CD4-positive, alpha-beta T cell treated with Interleukin-10 for 1 hour (primary cell): ENCODE data around the gene TCEAL4.
"Not testable (repeated sequence)": the region's sequence is repeated elsewhere in the genome, so short reads cannot be mapped to it uniquely, and the experiment has no call there.

ENCODE experiments used
- DNase-seq: peaks from one replicate; pipeline ENCODE4 v3.0.0-alpha.2; 2020

TCEAL4 gene

DNA sequence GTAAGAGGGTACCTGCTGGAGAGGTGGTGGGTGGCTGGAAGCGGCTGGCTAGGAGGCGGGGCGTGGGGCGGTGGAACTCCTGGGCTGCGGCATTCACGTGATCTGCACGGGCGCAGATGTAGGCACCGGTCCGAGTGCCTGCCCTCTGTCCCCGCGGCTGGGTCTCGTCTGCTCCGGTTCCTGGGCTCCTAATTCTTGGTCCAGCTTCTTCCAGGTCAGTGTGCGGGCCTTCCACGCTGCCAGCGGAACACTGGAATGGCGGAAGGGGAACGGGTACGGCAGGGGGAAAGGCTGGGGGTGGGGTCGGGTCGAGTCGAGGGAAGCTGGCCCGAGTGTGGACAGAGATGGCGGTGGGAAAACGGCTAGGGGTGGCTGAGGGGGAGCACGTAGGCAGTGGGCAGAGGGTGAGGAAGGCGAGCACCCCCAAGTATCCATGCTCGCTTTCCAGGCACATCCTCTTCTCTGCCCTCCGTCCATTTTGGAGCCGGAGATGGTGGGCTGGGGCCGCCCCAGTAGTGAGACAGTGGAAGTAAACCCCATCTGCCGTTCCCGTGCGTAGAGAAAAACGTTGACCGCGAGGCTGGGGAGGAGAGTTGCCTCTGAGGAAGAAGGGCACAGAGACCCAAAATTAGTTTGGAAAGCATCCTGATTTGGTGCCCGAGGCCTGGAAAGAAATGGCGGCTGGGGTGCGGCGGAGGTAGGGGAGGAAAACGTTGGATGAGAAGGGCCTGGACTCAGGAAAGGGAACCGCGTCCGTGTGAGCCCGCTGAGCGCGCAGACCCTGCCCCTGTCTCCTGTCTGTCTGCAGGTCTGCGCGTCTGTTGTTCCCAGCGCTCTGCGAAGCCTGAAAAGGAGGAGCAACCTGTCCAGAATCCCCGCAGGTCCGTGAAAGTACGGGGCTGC lies at the start of gene TCEAL4:
TCEAL4 (plus strand) TSS at position 105 of the 903 bp plus-strand sequence. CDS start 1,161 bp downstream, outside the sequence.
- DNase-seq: peak; percentile 30

DNA sequence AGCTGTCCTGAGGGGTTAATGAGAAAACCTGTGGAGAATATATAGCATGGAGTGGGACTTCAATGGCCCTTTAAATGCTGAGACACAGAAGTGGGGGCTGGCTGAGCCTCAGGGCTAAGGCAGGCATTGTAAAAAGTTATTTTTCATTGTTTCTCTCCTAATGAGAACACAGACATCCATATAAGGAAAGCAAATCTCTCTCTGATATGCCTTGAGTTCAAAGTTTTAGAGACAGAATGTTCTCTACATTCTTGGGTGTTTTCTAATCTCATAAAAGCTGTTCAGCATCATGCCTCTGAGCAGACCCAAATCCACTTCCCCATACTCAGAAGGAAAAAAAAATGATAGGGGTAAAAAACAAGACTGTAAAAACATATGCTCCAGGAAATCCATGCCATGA lies 49.2 kb upstream of the TCEAL4 start:
- no peak for DNase-seq

DNA sequence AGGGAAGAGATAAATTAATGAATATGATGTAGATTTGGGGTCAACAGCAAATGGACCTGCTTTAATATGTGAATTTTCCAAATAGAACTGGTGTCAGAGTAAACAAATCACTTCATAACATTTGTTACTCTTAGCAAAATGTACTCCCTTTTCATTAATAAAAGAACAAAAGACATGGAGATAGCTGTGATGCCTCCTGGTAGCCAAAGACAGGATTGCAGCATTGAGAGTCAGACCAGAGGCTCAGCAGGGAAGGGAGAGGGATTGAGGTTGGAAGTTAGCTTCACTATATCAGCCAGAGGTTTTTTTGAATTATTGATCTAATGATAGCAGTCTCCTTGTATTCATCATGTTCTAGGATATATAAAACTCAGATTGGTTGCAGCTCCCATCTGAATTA lies 48.6 kb upstream of the TCEAL4 start:
- DNase-seq: no peak

DNA sequence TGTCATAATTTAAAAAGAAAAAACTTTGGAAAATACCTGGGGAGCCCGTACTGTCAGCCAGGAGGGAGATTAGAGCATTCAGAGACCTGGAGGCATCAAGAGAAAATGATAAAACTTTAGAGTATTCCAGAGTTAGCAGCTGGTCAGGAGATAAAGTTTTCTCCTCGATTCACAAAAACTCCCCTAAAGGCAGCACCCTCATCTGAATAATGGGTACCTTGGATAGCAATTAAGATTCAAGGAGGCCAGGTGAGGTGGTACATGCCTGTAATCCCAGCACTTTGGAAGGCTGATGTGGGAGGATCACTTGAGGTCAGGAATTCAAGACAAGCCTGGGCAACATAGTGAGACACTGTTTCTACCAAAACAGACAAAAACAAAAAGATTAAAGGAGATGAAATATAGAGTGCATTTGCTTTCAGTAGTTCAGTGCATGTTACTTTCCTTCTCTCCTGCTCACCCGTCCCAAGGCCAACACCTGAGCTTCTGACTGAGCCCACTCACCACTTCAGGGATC lies 47.4 kb upstream of the TCEAL4 start:
- no peak for DNase-seq

DNA sequence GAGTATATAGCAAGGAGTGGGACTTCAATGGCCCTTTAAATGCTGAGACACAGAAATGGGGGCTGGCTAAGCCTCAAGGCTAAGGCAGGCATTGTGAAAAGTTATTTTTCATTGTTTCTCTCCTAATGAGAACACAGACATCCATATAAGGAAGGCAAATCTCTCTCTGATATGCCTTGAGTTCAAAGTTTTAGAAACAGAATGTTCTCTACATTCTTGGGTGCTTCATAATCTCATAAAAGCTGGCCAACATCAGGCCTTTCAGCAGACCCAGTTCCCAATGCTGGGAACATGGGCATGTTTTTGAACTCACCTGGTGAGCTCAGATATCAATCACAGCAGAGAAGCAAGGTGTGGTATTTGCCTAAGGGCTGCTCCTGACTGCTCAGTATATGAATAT lies 46.6 kb upstream of the TCEAL4 start:
- no peak for DNase-seq

DNA sequence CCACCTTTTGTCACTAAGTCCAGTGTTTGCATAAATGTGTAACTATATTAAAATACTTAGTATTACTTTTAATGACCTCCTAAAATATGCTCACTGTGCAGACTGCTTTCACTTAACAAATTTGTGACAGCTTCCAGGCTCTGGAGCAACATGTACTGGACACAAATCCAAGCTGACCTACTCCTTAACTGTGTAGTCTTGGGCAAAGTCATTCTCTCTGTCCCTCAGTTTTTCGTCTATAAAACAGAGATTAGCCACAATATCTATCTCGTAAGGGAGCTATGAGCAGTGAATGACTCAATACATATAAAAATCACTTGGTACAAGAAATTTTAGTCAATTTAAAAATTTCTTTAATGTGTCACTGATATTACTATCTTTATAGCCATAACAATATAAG lies 45.6 kb upstream of the TCEAL4 start:
- DNase-seq: no peak

DNA sequence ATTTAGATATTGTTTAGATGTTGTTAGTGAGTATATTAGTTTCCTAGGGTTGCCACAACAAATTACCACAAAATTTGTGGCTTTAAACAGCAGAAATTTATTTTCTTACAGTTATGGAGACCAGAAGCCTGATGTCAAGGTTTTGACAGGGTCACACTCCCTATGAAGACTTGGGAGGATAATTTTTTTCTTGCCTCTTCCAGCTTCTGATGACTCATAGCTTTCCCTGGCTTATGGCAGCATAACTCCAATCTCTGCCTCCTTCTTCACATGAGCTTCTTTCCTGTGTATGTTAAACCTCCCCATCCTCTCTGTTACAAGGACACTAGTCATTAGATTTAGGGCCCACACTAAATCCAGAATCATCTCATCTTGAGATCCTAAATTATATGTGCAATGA lies 45.2 kb upstream of the TCEAL4 start:
- no peak for DNase-seq

DNA sequence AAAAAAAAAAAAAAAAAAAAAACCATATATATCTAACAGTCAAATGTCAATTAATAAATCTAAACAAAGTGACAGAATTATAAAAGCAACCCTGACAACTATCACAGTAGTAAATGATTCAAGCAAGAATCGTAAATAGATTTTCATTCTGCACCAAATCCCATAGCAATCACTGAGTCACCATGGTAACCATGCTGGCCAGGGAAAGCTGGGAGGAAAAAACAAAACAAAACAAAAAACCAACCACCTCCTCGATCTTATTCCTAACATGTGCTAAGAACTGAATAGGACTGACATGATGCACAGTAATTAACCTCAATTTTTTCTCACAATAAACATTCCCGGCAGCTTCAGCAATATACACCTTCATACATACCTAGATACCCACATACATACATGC lies 35.4 kb upstream of the TCEAL4 start:
- no peak for DNase-seq

DNA sequence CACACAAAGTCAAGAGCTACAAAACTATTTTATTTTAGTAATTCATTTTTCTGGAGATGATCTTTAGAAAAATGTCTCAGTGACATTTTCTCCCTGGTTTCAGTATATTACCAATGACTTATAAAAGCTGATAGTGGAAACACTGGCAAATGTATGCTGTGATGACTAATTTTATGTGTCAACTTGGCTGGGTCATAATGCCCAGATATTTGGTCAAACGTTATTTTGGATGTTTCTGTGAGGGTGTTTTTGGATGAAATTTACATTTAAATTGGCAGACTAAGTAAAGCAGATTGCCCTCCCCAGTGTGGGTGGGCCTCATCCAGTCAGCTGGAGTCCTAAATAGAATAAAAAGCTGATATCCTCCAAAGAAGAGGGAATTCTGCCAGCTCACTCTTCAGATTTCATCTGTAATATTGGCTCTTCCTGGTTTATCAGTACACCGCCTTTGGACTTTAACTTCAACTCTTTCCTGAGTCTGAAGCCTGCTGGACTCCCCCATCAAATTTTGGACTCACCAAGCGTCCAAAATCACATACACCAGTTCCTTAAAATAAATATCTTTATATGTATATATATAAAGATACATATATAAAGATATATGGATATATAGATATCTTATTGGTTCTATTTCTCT lies 34.8 kb upstream of the TCEAL4 start:
- DNase-seq: no peak

DNA sequence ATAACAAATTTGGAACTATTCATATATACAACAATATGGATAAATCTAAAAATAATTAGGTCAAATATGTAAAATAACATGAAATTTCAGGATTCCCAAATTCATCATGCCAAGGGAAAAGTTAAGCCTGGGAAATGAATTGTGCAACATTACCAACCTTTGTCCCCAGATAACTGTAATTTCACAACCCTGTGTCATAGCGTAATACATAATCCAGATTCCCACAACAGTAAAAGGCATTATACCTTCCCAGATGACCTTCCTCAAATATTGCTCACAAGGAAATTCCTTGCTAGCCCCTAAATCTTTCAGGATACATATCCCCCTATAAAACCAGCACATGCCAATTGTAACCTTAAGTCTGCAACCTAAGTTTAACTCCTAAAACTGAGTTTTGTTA lies 33.1 kb upstream of the TCEAL4 start:
- DNase-seq: no peak

DNA sequence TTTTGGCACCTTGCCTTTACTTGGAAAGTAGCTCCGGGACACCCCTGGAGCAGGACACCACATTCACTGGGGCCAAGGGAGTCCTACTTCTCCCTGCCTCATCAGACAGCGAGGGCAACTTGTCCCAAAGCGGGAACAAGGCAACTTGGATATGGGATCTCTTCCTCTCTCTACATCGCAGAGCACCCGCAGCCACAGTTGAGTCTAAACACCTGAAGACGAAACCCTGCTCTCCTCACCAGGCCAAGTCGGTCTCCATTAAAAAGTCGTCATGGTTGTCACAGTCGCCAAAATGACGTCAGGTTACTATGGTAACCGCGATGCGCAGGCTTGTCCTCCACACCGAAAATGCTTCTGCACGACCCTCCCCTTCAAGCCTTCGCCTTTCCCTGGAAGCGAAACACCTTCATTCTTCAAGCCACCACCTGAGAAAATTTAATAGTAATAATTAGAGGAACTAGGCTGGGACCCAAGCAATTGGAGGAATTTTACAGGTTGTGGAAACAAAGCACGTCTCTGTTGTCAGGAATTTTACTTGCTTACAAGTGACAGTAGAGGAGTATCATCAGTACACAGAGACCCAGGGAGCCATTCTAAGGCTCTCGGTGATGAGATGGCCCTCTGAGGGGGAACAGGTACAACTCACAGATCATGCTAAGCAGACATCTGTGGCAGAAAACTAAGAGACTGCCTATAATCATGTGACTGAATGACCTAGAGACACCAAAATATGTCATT lies 30.5 kb upstream of the TCEAL4 start:
- peak; percentile 73 for DNase-seq

DNA sequence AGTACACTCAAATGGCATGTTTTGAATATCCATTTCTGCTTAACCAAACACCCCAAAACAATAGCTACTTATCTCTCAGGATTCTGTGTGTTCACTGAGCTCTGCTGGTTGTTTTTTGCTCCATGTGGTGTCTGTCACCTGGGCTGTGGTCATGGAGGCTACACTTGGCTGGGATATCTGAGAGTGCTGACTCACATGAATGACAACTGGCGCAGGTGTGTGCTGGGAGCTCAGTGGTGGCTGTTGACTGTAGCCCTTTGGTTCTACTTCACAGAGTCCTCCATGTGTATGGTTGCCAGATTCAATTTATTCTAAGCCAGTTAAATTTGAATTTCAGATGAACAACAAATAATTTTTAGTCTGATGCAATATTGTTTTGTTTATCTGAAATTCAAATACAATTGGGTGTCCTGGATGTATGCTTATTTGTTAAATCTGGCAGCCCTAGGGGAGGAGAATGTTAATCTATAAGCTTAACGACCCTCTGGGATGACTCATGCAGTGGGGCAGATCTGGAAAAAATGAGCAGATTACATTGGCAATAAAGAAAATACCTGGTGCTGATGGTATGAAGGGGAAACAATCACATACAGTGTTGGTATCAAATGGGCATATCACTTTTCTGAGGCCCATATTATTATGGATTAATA lies 28.2 kb upstream of the TCEAL4 start:
- no peak for DNase-seq

DNA sequence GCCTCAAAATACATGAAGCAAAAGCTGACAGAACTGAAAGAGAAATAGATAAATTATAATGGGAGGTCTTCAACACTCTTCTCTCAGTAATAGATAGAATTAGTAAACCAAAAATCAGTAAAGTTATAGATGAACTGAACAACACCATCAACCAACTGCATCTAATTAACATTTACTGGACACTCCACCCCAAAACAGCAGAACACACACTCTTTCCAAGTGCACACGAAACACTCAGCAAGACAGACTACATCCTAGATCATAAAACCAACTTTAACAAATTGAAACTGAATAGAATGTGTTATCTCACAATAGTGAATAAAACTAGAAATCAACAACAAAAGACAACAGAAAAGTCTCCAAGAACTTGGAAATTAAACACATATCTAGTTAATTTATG lies 25.1 kb upstream of the TCEAL4 start:
- DNase-seq: no peak

DNA sequence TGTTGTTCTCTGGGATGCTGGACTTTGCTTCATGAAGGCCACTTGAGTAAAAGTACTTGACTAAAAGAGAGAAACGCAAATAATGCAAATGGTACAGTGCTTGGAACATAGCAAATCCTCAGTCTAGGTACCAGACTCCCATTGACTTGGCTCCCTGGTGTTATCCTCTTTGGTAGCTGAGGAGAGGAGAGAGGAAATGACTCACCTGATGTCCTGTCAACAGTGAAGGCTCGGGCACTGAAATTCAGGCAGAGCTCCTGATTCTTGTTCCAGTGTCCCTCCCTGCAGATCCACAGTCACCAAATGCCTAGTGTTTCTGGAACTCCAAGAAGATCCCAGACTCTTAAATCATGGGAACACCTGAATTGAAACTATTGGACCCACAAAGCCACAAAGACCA lies 22.5 kb upstream of the TCEAL4 start:
- no peak for DNase-seq

DNA sequence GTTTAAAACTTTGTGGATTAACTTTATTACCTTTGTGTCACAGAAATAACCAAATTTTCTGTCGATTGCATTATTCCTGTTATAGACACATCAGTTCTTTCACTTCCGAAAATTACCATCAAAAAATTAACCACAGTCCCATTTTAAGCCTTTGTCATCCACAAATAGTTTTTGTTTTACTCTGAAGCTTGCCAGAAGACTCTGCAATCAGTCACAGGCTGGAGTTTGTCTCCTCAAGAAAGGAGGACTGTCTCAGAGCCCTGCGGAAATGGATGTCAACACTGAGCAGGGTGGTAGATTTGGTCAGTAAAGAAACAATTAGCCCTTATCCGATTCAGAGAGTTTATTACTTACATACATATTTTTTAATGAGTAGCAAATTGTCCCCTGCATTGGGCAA lies 20.1 kb upstream of the TCEAL4 start:
- DNase-seq: no peak

DNA sequence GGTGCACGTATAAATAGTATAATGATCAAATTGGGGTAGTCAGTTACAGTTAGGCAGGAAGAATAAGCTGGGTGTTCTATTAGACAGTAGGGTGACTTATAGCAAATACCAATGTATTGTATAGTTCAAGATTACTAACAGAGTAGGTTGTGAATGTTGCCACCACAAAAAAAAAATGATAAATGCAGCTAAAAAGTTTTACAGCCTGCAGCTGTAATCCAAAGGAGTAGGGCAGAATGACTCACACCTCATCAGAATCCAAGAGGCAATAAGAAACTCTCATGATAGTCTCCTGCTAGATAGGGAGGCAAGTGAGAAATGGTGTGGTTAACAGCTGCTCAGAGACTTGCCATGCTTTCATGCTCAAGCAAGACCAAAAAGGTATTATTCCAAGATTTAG lies 19.6 kb upstream of the TCEAL4 start:
- no peak for DNase-seq

DNA sequence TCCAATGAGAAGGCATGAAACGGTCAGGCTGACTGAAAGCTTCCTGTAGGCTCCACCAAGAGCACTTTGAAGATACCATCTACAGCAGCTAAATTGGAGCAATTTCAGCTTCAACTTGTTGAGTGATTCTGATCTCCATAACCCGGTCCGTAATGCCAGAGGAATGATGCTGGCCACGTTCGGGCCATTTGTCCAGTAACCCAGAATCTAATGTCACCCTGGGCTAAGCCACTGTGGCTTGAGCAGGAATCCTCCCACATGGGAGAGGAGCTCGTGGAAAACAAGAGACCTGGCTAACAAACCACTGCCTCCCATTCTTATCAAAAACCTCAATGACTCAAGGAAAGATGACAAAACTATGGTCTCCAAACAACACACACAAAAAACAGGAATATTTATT lies 14.2 kb upstream of the TCEAL4 start:
- no peak for DNase-seq

DNA sequence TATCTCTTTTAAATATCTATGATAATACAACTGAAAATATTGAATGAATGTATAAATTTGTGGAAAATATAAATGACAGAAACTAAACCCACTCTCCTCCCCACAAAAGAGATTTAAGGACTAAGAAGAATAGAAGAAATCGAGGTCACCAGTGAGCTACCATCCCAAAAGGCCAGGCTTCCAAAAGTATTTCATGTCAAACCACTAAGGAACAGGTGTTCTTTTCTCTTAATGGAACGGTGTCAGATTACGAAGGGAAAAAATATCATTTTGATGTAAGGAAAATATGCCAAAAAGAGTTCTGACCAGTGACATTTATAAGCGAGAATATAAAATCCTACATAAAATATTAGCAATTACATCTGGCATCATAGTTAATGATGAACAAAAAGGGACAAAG lies 13.6 kb upstream of the TCEAL4 start:
- DNase-seq: no peak

DNA sequence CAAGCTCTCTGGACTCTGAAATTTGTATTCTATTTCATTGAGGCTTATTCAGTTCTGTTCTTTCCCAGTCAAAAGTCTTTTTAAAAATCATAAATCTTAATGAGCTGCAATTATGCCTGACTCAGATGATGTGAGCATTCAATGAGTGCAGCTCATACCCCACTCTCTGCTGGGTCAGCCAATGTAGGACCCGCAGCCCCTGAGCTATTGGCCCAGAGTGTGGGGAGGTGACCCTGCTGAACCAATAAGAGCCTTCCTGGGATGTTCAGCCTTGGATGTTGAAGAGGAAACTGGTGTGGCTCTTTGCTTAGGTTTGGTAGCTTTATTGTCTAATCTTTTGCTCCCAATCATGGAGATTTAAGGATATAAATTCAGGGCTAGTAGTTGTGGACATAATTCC lies 12.1 kb upstream of the TCEAL4 start:
- DNase-seq: no peak

DNA sequence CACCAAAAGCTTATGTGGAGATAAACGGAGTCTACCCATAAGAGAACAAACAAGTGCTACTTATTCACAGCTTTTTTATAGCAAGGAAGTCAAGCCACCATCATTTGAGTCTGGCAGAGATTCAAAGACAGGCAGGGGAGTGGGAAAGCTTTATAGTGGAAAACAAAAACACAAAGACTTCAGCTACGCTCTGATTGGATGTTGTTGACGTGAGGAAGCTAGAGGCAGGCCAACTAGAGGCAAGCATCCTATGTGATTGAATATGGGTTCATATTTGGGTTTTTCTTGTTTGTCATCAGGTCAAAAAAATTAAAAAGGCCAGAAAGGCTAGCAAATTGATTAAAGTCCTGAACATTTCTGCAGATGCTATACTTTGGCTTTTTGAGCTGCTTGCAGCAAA lies 719 bp upstream of the TCEAL4 start:
- DNase-seq: no peak

DNA sequence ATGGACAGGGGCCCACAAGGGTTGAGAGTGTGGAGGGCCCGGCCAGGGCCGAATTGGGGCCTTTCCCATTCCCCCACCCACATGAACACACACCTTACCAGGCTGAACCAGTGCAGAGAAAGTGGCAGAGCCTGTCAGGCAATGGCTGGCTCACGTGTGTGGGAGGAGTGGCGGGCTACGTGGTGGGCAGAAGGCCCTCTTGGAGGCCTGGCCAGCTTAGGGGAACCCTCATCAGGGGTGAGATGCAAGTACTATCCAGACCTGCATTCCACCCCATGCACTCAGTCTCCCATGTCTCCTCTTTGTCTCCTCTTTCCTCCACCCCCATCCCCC lies 965 bp downstream of the TCEAL4 start:
- DNase-seq: no peak

DNA sequence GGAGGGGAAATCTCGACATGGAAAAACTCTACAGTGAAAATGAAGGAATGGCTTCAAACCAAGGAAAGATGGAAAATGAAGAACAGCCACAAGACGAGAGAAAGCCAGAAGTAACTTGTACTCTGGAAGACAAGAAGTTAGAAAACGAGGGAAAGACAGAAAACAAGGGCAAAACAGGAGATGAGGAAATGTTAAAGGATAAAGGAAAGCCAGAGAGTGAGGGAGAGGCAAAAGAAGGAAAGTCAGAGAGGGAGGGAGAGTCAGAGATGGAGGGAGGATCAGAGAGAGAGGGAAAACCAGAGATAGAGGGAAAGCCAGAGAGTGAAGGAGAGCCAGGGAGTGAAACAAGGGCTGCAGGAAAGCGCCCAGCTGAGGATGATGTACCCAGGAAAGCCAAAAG lies 1.3 kb downstream of the TCEAL4 start:
- no peak for DNase-seq

DNA sequence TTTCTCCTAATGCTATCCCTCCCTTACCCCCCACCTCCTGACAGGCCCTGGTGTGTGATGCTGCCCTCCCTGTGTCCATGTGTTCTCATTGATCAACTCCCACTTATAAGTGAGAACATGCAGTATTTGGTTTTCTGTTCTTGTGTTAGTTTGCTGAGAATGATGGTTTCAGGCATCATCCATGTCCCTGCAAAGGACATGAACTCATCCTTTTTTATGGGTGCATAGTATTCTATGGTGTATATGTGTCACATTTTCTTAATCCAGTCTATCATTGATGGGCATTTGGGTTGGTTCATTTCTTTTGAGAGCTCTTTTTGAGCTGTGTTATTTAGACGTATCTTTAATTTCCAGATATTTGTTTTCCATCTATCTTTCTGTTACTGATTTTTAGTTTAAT lies 7.0 kb downstream of the TCEAL4 start:
- DNase-seq: not testable (repeated sequence)
